Ectodermal cell (in vitro differentiated cells): Measurements from ENCODE around the gene ANKLE1. TPM values are rescaled to one million over a fixed set of nuclear protein-coding genes. Genes with fewer than 3 reads are reported as not detected.
A peak's percentile ranks its signal among the peaks of the same experiment; 100 is the strongest.

Experiments used
- H3K27ac ChIP-seq: 2 replicates; pipeline ENCODE4 v1.7.0; 2013; ENCODE audit warnings: mild to moderate bottlenecking, low read depth, low read length; ENCODE audit not compliant: insufficient read depth, poor library complexity, severe bottlenecking
- H3K27me3 ChIP-seq: 2 replicates; pipeline ENCODE4 v1.7.0; 2013; ENCODE audit warnings: mild to moderate bottlenecking, low read length; ENCODE audit not compliant: insufficient read depth, control insufficient read depth, poor library complexity, severe bottlenecking
- H3K36me3 ChIP-seq: one replicate; pipeline ENCODE4 v1.7.0; 2013; ENCODE audit warnings: low read length; ENCODE audit not compliant: control insufficient read depth, insufficient read depth
- H3K4me1 ChIP-seq: one replicate; pipeline ENCODE4 v1.7.0; 2013; ENCODE audit warnings: low read length; ENCODE audit not compliant: control insufficient read depth, insufficient read depth
- H3K4me3 ChIP-seq: 2 replicates; pipeline ENCODE4 v1.7.0; 2013; ENCODE audit warnings: low read depth, low read length, control low read depth; ENCODE audit not compliant: insufficient read depth
- H3K9me3 ChIP-seq: 2 replicates; pipeline ENCODE4 v1.7.0; 2013; ENCODE audit warnings: mild to moderate bottlenecking, low read length, moderate library complexity; ENCODE audit not compliant: control insufficient read depth
- WGBS, 2 experiments: methylation state at CpG; one replicate each; pipeline ENCODE4 v1.1.7; 2013; ENCODE audit warnings: missing lambda C conversion rate in 2 of 2; 5-methylcytosine and 5-hydroxymethylcytosine counted together
- polyA plus RNA-seq, 4 experiments: library from polyadenylated mRNA; stranded (reverse); fragments of 50-300 nt; gene quantifications; one replicate each; pipeline ENCODE4 v1.2.3, GENCODE V29; 2013

The ANKLE1 gene, protein sequence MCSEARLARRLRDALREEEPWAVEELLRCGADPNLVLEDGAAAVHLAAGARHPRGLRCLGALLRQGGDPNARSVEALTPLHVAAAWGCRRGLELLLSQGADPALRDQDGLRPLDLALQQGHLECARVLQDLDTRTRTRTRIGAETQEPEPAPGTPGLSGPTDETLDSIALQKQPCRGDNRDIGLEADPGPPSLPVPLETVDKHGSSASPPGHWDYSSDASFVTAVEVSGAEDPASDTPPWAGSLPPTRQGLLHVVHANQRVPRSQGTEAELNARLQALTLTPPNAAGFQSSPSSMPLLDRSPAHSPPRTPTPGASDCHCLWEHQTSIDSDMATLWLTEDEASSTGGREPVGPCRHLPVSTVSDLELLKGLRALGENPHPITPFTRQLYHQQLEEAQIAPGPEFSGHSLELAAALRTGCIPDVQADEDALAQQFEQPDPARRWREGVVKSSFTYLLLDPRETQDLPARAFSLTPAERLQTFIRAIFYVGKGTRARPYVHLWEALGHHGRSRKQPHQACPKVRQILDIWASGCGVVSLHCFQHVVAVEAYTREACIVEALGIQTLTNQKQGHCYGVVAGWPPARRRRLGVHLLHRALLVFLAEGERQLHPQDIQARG
- polyA plus RNA-seq (2013, experiment 1 of 4): 3.9 TPM
- 3.7 TPM for polyA plus RNA-seq (2013, experiment 2 of 4)
- polyA plus RNA-seq (2013, experiment 3 of 4): 4.1 TPM
- 2.8 TPM for polyA plus RNA-seq (2013, experiment 4 of 4)

DNA sequence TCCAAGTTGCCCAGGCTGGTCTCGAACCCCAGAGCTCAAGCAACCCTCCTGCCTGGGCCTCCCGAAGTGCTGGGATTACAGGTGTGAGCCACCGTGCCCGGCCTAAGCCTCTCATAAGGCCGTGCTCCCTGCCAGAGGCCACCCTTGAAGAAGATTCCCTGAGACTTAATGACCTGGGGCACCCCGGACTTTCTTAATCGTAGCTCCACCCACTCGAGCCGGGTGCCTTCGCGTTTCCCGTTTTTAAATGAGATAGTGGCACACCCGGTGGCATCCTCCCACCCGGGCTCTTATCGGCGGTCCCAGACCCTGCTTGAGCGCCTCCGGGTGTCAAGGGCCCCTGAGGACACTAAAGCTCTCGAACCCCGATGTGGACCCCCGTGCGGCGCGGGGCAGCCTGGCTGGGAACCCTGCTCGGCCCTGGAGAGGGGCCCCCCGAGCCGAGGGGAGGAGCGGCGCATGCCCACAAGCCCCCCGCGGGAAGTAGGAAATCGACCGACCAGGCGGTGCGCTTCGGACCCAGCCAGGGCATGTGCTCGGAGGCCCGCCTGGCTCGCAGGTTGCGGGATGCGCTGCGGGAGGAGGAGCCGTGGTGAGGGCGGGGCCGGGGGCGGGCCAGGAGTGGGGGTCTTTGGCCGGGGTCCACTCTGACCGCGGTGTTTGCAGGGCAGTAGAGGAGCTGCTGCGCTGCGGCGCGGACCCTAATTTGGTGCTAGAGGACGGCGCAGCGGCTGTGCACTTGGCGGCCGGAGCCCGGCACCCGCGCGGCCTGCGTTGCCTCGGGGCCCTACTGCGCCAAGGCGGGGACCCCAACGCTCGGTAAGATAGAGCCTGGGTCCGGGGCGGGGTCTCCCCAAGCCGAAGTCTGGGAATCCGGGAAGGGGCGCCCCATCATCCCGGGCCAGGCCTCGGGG lies at the start of gene ANKLE1:
Gene ANKLE1 (plus strand): TSS at position 511 of the 914 bp plus-strand sequence. CDS start 20 bp downstream, at position 531.
- Histone ChIP-seq H3K27ac (no peak within 1 kb of the TSS), H3K4me1 (no peaks in the 10 kb centered on the region), H3K9me3 (no peaks in the 10 kb centered on the region), H3K27me3 (peaks cover 21% of the 10 kb centered on the region), H3K4me3 (peak within 1 kb of the TSS; percentile 24), H3K36me3 (peaks cover 15% of the 10 kb centered on the region)
- WGBS, 2 experiments: 36 to 37% methylated on average over 75 of the region's 75 CpGs

DNA sequence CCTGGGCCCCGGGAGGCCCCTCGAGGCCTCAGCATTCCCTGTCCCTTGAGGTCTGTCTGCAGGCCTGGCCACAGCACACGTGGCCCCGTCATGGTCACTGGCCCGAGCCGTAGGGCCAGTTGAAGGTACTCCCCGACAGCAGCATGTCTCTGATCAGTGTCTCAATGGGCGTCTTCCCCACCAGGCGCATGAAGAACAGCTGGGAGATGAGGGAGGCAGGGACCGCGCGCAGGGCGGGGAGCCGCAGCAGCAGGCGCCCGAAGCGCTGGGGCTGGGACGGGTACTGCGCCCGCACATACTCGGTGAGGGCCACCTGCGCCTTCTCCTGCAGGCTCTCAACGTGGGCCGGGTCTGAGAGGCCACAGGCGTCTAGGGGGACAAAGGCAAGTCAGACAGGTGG lies 49.4 kb upstream of the ANKLE1 start:
- H3K27me3 ChIP-seq: no peaks in the 10 kb centered on the region
- H3K9me3 ChIP-seq: no peaks in the 10 kb centered on the region
- no peaks in the 10 kb centered on the region for H3K4me1 ChIP-seq
- 96 to 97% methylated on average over 25 of the region's 25 CpGs for WGBS, 2 experiments
- H3K36me3 ChIP-seq: peaks cover 13% of the 10 kb centered on the region
- H3K4me3 ChIP-seq: no peak overlapping the region
- no peak overlapping the region for H3K27ac ChIP-seq

DNA sequence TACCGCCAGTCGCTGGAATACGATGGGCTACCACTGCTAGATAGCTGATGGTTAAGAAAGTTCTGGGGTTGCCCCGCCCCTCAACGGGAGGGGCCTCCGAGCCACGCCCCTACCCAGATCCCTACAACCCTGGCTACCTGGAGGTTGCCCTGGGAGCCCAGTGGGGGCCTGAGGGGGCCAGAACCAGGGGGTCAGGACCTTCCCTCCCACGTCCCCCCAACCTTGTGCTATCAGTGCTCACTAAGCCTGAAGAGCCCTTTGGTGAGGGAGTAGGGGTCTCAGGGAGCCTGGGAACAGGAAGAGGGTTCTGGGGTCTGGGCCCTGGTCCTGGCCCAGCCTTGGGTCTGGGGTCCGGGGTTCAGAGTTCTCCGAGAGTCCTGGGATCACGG lies 46.8 kb upstream of the ANKLE1 start:
- WGBS, 2 experiments: 11 to 14% methylated on average over 11 of the region's 11 CpGs
- Histone ChIP-seq H3K4me3 (peak overlapping the region; percentile 66), H3K27me3 (no peaks in the 10 kb centered on the region), H3K36me3 (peaks cover 22% of the 10 kb centered on the region), H3K4me1 (peaks cover under 1% of the 10 kb centered on the region), H3K9me3 (no peaks in the 10 kb centered on the region), H3K27ac (peak overlapping the region; percentile 77)

DNA sequence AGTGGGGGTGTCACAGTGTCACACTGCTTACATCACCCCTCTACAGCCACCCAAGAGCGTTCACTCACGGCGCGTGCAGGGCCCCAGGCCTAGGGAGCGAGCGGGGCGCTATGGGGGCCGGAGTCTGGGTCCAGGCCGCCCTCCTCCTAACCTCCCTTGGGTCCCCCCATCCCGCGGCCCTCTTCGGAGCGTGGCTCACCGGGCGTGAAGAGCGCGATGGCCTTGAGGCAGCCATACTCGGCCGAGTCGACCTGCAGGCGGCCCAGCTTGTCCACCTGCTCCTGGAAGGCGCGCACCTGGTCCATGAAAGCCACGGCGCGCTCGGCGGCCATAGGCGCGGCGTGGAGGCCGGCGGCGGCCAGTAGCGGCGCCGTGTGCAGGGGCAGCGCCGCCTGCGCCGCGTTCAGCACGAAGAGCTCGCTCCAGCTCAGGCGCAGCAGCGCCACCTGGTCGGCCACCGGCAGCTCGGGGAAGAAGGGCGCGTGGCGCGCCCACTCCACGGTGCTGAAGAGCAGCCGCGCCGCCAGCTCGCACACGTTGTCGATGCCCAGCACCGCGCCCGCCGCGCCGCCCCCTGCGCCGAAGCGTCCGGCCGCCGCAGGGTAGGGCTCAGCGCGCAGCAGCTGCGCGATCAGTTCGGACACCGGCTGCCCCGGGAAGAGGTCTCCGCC lies 46.3 kb upstream of the ANKLE1 start:
- peaks cover 6% of the 10 kb centered on the region for H3K4me1 ChIP-seq
- H3K36me3 ChIP-seq: peaks cover 22% of the 10 kb centered on the region
- H3K9me3 ChIP-seq: no peaks in the 10 kb centered on the region
- H3K4me3 ChIP-seq: peak overlapping the region; percentile 66
- 1% methylated on average over 80 of the region's 80 CpGs for WGBS, 2 experiments
- peak overlapping the region; percentile 77 for H3K27ac ChIP-seq
- H3K27me3 ChIP-seq: no peaks in the 10 kb centered on the region

DNA sequence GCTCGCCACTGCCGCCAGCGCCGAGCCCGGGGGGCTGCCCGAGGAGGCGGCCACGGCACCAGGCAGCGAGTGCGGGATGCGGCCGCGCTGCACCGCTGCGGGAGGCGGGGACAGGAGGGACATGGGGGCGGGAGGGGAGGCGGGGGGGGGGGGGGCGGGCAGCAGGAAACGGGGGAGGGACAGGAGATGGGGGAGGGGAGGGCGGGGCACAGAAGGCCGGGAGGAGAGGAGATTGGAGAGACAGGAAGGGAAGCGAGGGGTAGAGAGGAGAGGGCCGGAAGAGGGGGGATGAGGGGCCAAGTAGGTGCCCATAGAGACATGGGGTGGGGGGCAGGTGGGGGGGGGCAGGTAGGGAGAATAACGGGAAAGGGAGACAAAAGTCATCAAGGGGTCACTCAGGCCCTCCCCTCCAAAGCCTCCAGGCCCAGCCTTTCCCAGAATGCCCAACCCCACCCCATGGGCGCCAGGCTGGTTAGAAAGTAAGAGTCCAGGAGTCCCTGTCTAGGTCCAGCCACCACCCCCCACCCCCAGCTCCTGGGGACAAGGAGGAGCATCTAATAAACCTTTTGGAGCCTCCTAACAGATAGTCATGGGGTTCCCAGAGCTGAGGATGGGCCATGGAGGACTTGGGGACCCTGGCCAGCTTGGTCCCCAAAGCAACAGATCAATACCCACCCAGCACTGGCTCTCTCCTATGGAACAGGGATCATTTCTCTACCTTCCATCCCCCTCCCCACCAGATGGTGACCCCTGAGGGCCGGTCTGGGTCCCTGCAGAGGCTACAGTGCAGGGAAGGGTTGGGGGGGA lies 45.5 kb upstream of the ANKLE1 start:
- peak overlapping the region; percentile 77 for H3K27ac ChIP-seq
- H3K36me3 ChIP-seq: peaks cover 22% of the 10 kb centered on the region
- no peaks in the 10 kb centered on the region for H3K9me3 ChIP-seq
- H3K27me3 ChIP-seq: no peaks in the 10 kb centered on the region
- peak overlapping the region; percentile 66 for H3K4me3 ChIP-seq
- peaks cover 12% of the 10 kb centered on the region for H3K4me1 ChIP-seq
- 7 to 9% methylated on average over 16 to 18 of the region's 27 CpGs for WGBS, 2 experiments

DNA sequence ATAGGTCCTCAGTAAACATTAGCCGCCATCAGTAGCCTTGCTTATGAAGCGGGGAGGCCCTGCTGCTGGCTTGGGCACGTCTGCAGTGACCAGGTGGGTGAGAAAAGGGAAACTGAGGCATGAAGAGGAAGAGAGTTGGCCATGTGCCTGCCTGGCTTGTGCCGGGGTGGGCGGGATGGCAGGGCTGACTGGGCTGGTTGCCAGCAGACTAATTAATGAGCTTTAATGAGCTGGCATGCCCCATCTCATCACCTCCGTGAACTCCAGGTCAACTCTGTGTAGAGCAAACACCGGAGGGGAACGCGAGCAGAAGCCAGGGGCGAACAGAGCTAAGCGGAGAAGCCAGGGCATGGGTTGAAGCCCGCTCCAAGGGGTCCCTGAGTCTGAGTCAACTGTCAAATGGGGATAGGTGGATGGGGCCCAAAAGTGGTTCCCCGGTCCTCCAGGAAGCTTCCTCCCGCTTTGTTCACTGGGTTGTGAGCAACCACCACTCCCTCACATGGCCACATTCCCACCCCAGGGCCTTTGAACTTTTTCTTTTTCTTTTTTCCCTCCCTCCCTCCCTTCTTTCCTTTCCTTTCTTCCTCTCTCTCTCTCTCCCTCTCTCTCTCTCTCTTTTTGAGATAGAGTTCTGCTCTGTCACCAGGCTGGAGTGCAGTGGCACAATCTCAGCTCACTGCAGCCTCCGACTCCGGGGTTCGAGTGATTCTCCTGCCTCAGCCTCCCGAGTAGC lies 44.7 kb upstream of the ANKLE1 start:
- Histone ChIP-seq H3K27ac (no peak overlapping the region), H3K9me3 (no peaks in the 10 kb centered on the region)

DNA sequence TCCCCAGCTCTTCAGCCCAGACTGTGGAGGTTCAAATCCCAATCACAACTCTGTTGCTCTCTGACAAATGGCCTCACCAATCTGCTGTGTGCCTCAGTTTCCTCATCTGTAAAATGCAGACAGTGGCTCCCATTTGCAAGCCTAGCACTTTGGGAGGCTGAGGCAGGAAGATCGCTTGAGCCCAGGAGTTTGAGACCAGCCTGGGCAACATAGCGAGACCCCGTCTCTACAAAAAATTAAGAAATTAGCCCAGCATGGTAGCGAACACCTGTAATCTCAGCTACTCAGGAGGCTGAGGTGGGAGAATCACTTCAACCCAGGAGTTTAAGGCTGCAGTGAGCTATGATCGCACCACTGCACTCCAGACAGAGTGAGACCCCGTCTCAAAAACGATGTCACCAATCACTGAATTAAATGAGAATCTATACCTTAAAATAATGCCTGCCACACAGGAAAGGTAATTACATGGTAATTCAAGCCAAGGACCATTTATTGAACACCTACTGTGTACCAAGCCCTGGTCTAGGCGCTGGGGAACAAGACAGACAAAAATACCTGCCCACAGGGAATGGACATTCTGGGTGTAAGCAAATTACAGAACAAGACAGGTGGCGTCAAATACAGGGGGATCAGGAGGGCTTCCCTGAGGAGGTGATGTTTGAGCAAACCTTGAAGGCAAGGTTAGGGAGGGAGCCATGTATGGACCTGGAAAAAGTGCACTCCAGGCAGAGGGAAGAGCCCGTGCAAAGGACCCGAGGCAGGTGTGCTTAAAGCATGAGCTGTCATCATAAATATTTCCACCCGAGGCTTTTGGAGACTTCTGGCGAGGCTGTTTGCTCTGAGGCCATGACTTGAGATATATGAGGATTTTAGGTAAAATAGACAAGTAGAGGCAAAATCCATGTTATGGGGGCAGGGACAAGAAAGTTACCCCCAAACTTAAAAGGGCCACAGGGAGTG lies 43.7 kb upstream of the ANKLE1 start:
- no peaks in the 10 kb centered on the region for H3K9me3 ChIP-seq
- peaks cover 9% of the 10 kb centered on the region for H3K36me3 ChIP-seq
- no peak overlapping the region for H3K4me3 ChIP-seq
- H3K27ac ChIP-seq: no peak overlapping the region
- H3K27me3 ChIP-seq: no peaks in the 10 kb centered on the region
- WGBS, 2 experiments: 95 to 96% methylated on average over 13 of the region's 13 CpGs
- H3K4me1 ChIP-seq: peaks cover 12% of the 10 kb centered on the region

More for the DNA sequence above, 44.7 kb upstream of the ANKLE1 start:
- 92% methylated on average over 18 of the region's 18 CpGs for WGBS, 2 experiments
- no peak overlapping the region for H3K4me3 ChIP-seq
- no peaks in the 10 kb centered on the region for H3K27me3 ChIP-seq
- H3K4me1 ChIP-seq: peaks cover 12% of the 10 kb centered on the region
- peaks cover 17% of the 10 kb centered on the region for H3K36me3 ChIP-seq

DNA sequence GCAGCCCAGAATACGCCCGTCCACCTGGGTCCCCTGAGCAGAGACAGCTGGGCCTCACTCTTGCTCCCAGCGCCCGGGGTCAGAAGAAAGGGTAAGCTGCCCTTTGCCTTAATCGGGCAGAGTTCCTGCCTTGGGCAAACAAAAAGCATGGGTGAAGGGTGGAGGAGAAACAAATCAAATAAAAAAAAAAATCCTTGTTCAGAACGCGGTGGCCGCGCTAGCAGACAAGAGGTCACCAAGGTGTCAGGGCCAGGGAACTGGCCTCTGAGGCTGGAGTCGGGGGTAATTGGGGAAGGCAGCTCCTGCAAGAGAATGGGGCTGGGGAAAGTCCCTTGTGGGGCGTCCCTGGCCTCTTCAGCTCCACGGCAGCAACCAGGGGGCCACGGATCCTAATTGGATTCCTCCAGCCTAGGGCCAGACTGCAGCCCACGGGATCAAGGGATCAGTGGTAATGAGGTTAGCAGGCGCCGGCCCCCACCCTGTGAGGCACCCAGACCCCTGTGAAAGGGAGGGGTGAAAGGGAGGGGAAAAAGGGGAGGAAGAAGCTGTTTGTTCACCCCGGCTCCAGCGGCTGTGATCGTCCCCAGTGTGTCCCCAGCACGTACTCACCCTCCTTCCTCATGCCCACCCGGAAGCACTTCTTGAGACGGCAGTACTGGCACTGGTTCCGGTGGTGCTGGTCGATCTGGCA lies 41.5 kb upstream of the ANKLE1 start:
- H3K9me3 ChIP-seq: no peaks in the 10 kb centered on the region
- H3K4me1 ChIP-seq: peaks cover 16% of the 10 kb centered on the region
- H3K36me3 ChIP-seq: peaks cover 9% of the 10 kb centered on the region
- no peaks in the 10 kb centered on the region for H3K27me3 ChIP-seq
- H3K4me3 ChIP-seq: no peak overlapping the region
- WGBS, 2 experiments: 89% methylated on average over 24 of the region's 24 CpGs
- H3K27ac ChIP-seq: peak overlapping the region; percentile 17
